Measurements from ENCODE around the gene CDK6. TPM values are rescaled to one million over a fixed set of nuclear protein-coding genes. Genes with fewer than 3 reads are reported as not detected.

CDK6 gene
- total RNA-seq, 4 donors from 2014 or later: 22.2 to 45.4 (median 36.4) TPM

- Histone ChIP-seq H3K36me3 (no peaks in the 10 kb centered on the region), H3K9me3 (no peaks in the 10 kb centered on the region), H3K4me3 (no peak overlapping the region), H3K4me1 (peaks cover 0 to 6% (median 0%) of the 10 kb centered on the region in 4 donors), H3K27ac (replicated peaks in 1 of 4) (no peak overlapping the region), H3K27me3 (no peaks in the 10 kb centered on the region)
- DNase-seq (ENCODE audit: extremely low spot score): no peak
- 89% methylated on average over 3 of the region's 3 CpGs for WGBS
- no peak for TF ChIP-seq EP300 (IDR thresholded peaks at IDR 0.05)
- intact Hi-C loops (cut with DNase I): no loop called here
Measured at GRCh38 chr7:92707435-92707834, 128.9 kb downstream of the CDK6 start.

- no peaks in the 10 kb centered on the region for H3K9me3 ChIP-seq
- H3K36me3 ChIP-seq: no peaks in the 10 kb centered on the region
- intact Hi-C loops (cut with DNase I): no loop called here
- H3K4me3 ChIP-seq: no peak overlapping the region
- WGBS: 79% methylated on average over 2 of the region's 2 CpGs
- TF ChIP-seq POLR2A (IDR thresholded peaks at IDR 0.05; ENCODE audit: low read depth) (no peak), CTCF (IDR thresholded peaks at IDR 0.05) (no peak), POLR2AphosphoS5 (IDR thresholded peaks at IDR 0.05) (no peak), EP300 (IDR thresholded peaks at IDR 0.05) (no peak)
- no peaks in the 10 kb centered on the region for H3K27me3 ChIP-seq
- no peak overlapping the region for H3K27ac ChIP-seq (replicated peaks in 1 of 4)
- no peak for DNase-seq (ENCODE audit: extremely low spot score)
- H3K4me1 ChIP-seq: peaks cover 0 to 6% (median 0%) of the 10 kb centered on the region in 4 donors
Measured at GRCh38 chr7:92706563-92706962, 129.8 kb downstream of the CDK6 start.

GRCh38 chr7:92705831-92706230 is 130.5 kb downstream of the CDK6 start:
- Histone ChIP-seq H3K9me3 (no peaks in the 10 kb centered on the region), H3K27me3 (no peaks in the 10 kb centered on the region), H3K4me3 (no peak overlapping the region), H3K27ac (replicated peaks in 1 of 4) (no peak overlapping the region), H3K4me1 (peaks cover 0 to 6% (median 0%) of the 10 kb centered on the region in 4 donors), H3K36me3 (no peaks in the 10 kb centered on the region)
- WGBS: 95% methylated on average over 1 of the region's 1 CpG
- no peak for DNase-seq (ENCODE audit: extremely low spot score)
- intact Hi-C loops (cut with DNase I): no loop called here
- TF ChIP-seq POLR2A (IDR thresholded peaks at IDR 0.05; ENCODE audit: low read depth) (no peak), EP300 (IDR thresholded peaks at IDR 0.05) (no peak), CTCF (IDR thresholded peaks at IDR 0.05) (no peak), POLR2AphosphoS5 (IDR thresholded peaks at IDR 0.05) (no peak)

GRCh38 chr7:92704858-92705257 is 131.5 kb downstream of the CDK6 start:
- Histone ChIP-seq H3K4me1 (peaks cover 0 to 8% (median 0%) of the 10 kb centered on the region in 4 donors), H3K4me3 (no peak overlapping the region), H3K9me3 (no peaks in the 10 kb centered on the region), H3K27ac (replicated peaks in 1 of 4) (no peak overlapping the region), H3K27me3 (no peaks in the 10 kb centered on the region), H3K36me3 (no peaks in the 10 kb centered on the region)
- TF ChIP-seq CTCF (IDR thresholded peaks at IDR 0.05) (no peak), EP300 (IDR thresholded peaks at IDR 0.05) (no peak), POLR2A (IDR thresholded peaks at IDR 0.05; ENCODE audit: low read depth) (no peak), POLR2AphosphoS5 (IDR thresholded peaks at IDR 0.05) (no peak)
- WGBS: 97% methylated on average over 3 of the region's 3 CpGs
- intact Hi-C loops (cut with DNase I): no loop called here
- DNase-seq (ENCODE audit: extremely low spot score): no peak

- no peaks in the 10 kb centered on the region for H3K27me3 ChIP-seq
- DNase-seq (ENCODE audit: extremely low spot score): no peak
- 78% methylated on average over 1 of the region's 1 CpG for WGBS
Measured at GRCh38 chr7:92702535-92702934, 133.8 kb downstream of the CDK6 start.

More at GRCh38 chr7:92702535-92702934, 133.8 kb downstream of the CDK6 start:
- intact Hi-C loops (cut with DNase I): no loop called here
- peaks cover 15 to 31% (median 19%) of the 10 kb centered on the region in 4 donors for H3K4me1 ChIP-seq
- no peak overlapping the region for H3K27ac ChIP-seq (replicated peaks in 1 of 4)
- no peak for TF ChIP-seq CTCF (IDR thresholded peaks at IDR 0.05)
- TF ChIP-seq EP300 (IDR thresholded peaks at IDR 0.05): no peak
- no peak for TF ChIP-seq POLR2AphosphoS5 (IDR thresholded peaks at IDR 0.05)
- TF ChIP-seq POLR2A (IDR thresholded peaks at IDR 0.05; ENCODE audit: low read depth): no peak
- no peaks in the 10 kb centered on the region for H3K36me3 ChIP-seq
- no peaks in the 10 kb centered on the region for H3K9me3 ChIP-seq
- no peak overlapping the region for H3K4me3 ChIP-seq
